ENCODE measurements around the gene SYT13. TPM values are rescaled to one million over a fixed set of nuclear protein-coding genes. Genes with fewer than 3 reads are reported as not detected.

Gene SYT13
- total and polyA plus RNA-seq, 2 donors (not counting 3 experiments of a cell fraction or from before 2014, with no cell fraction given), result not detected

- Histone ChIP-seq H3K9me3 (replicated peaks; ENCODE audit: control insufficient read depth, insufficient read depth, low read length) (no peaks in the 10 kb centered on the region), H3K4me1 (ENCODE audit: control insufficient read depth, extremely low read depth, insufficient read depth, low read length) (no peaks in the 10 kb centered on the region), H3K36me3 (ENCODE audit: control insufficient read depth in 2 of 2, extremely low read depth in 1 of 2, insufficient read depth in 2 of 2, low read length in 2 of 2) (no peaks in the 10 kb centered on the region), H2AFZ (ENCODE audit: low read depth, low read length) (no peak overlapping the region), H3K27me3 (ENCODE audit: control insufficient read depth in 2 of 2, insufficient read depth in 2 of 2, low read length in 2 of 2) (peaks cover 0 to 5% of the 10 kb centered on the region in 2 experiments), H3K9ac (replicated peaks; ENCODE audit: extremely low read depth, insufficient read depth, low read length) (no peak overlapping the region), H4K20me1 (replicated peaks; ENCODE audit: control insufficient read depth, extremely low read depth, insufficient read depth, low read length) (no peaks in the 10 kb centered on the region), H3K9me1 (replicated peaks; ENCODE audit: control insufficient read depth, extremely low read depth, insufficient read depth, low read length) (no peaks in the 10 kb centered on the region), H3K4me3 (replicated peaks in 1 of 3; ENCODE audit: insufficient read depth in 1 of 3, low read depth in 1 of 3, low read length in 3 of 3) (no peak overlapping the region), H3K79me2 (ENCODE audit: control insufficient read depth, insufficient read depth, low read length) (no peaks in the 10 kb centered on the region), H3K27ac (ENCODE audit: insufficient read depth, low read depth, low read length) (no peak overlapping the region), H3K4me2 (ENCODE audit: insufficient read depth, low read length) (no peak overlapping the region)
- ChIA-PET CTCF (interaction anchor here (1.3 to 1.4 kb wide), 2 partner anchors 8 to 17 kb away, joined by 3 to 4 read pairs; no protein-coding TSS in a partner anchor), POLR2A (no interaction called here)
- intact Hi-C loops (cut with micrococcal nuclease) (no loop called here), dilution Hi-C loops (cut with MboI; ENCODE audit: extremely low pct_ligation_motif_present, low sequenced_read_pairs) (no loop called here)
- TF ChIP-seq GATA2 (IDR thresholded peaks at IDR 0.05; ENCODE audit: insufficient read depth, insufficient read length, low read depth, low read length), result no peak
- no peak for TF ChIP-seq MAX (IDR thresholded peaks at IDR 0.05; ENCODE audit: insufficient read depth, insufficient read length)
- TF ChIP-seq, protein P1, sequence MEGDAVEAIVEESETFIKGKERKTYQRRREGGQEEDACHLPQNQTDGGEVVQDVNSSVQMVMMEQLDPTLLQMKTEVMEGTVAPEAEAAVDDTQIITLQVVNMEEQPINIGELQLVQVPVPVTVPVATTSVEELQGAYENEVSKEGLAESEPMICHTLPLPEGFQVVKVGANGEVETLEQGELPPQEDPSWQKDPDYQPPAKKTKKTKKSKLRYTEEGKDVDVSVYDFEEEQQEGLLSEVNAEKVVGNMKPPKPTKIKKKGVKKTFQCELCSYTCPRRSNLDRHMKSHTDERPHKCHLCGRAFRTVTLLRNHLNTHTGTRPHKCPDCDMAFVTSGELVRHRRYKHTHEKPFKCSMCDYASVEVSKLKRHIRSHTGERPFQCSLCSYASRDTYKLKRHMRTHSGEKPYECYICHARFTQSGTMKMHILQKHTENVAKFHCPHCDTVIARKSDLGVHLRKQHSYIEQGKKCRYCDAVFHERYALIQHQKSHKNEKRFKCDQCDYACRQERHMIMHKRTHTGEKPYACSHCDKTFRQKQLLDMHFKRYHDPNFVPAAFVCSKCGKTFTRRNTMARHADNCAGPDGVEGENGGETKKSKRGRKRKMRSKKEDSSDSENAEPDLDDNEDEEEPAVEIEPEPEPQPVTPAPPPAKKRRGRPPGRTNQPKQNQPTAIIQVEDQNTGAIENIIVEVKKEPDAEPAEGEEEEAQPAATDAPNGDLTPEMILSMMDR (IDR thresholded peaks at IDR 0.05; ENCODE audit: extremely low read depth in 1 of 2, insufficient read depth in 1 of 2, low read depth in 1 of 2, low read length in 2 of 2), result no peak
- TF ChIP-seq EZH2 (IDR thresholded peaks at IDR 0.05; ENCODE audit: borderline replicate concordance, low read depth, low read length, severe bottlenecking), result no peak
- TF ChIP-seq FOS (IDR thresholded peaks at IDR 0.05; ENCODE audit: borderline replicate concordance, insufficient read depth, low read length), result no peak
- TF ChIP-seq POLR2A (IDR thresholded peaks at IDR 0.05; ENCODE audit: low read depth, low read length), result no peak
- TF ChIP-seq POLR2AphosphoS5 (IDR thresholded peaks at IDR 0.05; ENCODE audit: insufficient read depth, low read depth, low read length), result no peak
- FAIRE-seq (no peak), DNase-seq (ENCODE audit: low read depth, low spot score) (no peak)
- no TSS peak for BruUV-seq (replicated peaks)
Measured at GRCh38 chr11:45322891-45323600, 36.9 kb upstream of the SYT13 start.
